Measurements from ENCODE around the gene TFEB.

Gene TFEB

DNA sequence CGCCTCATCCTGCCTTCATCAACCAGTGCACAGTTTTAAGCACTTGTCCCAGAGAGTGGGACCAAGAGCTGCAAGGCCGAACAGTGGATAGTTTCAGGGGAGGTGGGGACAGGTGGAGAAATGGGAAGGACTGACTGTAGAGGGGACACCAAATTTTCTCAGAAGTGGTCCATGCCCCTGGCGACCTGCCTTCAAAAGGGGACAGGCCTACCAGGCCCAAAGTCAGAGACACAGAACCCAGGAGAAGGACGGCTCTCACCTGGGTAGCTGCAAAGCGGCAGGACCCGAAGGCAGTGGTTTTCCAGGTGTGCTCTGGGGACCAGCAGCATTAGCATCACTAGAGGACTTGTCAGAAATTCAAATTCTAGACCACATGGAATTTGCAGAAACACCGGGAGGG lies 5.8 kb downstream of the TFEB start (continued):
- TF ChIP-seq, protein P1, sequence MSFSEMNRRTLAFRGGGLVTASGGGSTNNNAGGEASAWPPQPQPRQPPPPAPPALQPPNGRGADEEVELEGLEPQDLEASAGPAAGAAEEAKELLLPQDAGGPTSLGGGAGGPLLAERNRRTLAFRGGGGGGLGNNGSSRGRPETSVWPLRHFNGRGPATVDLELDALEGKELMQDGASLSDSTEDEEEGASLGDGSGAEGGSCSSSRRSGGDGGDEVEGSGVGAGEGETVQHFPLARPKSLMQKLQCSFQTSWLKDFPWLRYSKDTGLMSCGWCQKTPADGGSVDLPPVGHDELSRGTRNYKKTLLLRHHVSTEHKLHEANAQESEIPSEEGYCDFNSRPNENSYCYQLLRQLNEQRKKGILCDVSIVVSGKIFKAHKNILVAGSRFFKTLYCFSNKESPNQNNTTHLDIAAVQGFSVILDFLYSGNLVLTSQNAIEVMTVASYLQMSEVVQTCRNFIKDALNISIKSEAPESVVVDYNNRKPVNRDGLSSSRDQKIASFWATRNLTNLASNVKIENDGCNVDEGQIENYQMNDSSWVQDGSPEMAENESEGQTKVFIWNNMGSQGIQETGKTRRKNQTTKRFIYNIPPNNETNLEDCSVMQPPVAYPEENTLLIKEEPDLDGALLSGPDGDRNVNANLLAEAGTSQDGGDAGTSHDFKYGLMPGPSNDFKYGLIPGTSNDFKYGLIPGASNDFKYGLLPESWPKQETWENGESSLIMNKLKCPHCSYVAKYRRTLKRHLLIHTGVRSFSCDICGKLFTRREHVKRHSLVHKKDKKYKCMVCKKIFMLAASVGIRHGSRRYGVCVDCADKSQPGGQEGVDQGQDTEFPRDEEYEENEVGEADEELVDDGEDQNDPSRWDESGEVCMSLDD (tag by site-specific recombination; IDR thresholded peaks at IDR 0.05), result no peak
- TF ChIP-seq, protein P2, sequence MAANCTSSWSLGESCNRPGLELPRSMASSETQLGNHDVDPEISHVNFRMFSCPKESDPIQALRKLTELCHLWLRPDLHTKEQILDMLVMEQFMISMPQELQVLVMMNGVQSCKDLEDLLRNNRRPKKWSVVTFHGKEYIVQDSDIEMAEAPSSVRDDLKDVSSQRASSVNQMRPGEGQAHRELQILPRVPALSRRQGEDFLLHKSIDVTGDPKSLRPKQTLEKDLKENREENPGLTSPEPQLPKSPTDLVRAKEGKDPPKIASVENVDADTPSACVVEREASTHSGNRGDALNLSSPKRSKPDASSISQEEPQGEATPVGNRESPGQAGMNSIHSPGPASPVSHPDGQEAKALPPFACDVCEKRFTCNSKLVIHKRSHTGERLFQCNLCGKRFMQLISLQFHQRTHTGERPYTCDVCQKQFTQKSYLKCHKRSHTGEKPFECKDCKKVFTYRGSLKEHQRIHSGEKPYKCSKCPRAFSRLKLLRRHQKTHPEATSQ (tag by site-specific recombination; IDR thresholded peaks at IDR 0.05), result no peak
- TF ChIP-seq HOXA7 (CRISPR knock-in tag; IDR thresholded peaks at IDR 0.05; ENCODE audit: borderline replicate concordance), result no peak

DNA sequence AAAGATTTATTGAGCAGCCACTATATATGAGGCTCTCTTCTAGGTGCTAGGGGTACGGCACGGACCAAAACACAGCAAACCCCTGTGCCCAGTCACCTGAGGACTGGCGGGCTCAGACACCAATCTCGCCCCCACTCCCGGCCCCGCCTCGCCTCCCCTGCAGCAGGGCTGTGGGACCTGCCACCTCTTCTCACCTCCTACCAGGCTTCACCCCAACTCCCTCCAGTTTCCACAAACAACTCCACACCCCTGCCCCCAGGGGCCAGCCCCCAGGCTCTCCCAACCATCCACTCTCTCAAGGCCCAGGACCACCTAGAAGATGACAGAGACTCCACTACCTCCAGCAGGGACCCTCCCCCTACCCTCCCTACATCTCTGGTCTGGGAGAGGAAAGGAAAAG lies 6.5 kb downstream of the TFEB start:
- H3K4me1 ChIP-seq (ENCODE audit: control insufficient read depth, insufficient read depth, low read length), result peaks cover 3% of the 10 kb centered on the region; the same call in 1 of the 2 replicates
- no peak overlapping the region for H3K4me3 ChIP-seq (ENCODE audit: low read depth, low read length)
- POLR2A ChIA-PET, result no interaction called here
- no peak for TF ChIP-seq ZNF514 (tag by site-specific recombination; IDR thresholded peaks at IDR 0.05)
- TF ChIP-seq OSR2 (tag by site-specific recombination; IDR thresholded peaks at IDR 0.05), result no peak
- TF ChIP-seq EGR2 (tag by site-specific recombination; IDR thresholded peaks at IDR 0.05; ENCODE audit: low read depth), result peak; percentile 49; the same call in 1 of the 2 replicates
- TF ChIP-seq, protein P3, sequence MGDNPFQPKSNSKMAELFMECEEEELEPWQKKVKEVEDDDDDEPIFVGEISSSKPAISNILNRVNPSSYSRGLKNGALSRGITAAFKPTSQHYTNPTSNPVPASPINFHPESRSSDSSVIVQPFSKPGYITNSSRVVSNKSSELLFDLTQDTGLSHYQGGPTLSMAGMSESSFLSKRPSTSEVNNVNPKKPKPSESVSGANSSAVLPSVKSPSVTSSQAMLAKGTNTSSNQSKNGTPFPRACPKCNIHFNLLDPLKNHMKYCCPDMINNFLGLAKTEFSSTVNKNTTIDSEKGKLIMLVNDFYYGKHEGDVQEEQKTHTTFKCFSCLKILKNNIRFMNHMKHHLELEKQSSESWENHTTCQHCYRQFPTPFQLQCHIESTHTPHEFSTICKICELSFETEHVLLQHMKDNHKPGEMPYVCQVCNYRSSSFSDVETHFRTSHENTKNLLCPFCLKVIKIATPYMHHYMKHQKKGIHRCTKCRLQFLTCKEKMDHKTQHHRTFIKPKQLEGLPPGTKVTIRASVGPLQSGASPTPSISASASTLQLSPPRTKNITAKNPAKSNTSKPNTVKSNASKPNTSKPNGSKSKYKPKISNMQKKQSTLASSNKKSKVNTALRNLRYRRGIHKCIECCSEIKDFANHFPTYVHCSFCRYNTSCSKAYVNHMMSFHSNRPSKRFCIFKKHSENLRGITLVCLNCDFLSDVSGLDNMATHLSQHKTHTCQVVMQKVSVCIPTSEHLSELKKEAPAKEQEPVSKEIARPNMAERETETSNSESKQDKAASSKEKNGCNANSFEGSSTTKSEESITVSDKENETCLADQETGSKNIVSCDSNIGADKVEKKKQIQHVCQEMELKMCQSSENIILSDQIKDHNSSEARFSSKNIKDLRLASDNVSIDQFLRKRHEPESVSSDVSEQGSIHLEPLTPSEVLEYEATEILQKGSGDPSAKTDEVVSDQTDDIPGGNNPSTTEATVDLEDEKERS (tag by site-specific recombination; IDR thresholded peaks at IDR 0.05), result no peak
- TF ChIP-seq ZNF426 (tag by site-specific recombination; IDR thresholded peaks at IDR 0.05), result no peak
- no peak for TF ChIP-seq ZBTB20 (tag by site-specific recombination; IDR thresholded peaks at IDR 0.05)
- TF ChIP-seq, protein P4, sequence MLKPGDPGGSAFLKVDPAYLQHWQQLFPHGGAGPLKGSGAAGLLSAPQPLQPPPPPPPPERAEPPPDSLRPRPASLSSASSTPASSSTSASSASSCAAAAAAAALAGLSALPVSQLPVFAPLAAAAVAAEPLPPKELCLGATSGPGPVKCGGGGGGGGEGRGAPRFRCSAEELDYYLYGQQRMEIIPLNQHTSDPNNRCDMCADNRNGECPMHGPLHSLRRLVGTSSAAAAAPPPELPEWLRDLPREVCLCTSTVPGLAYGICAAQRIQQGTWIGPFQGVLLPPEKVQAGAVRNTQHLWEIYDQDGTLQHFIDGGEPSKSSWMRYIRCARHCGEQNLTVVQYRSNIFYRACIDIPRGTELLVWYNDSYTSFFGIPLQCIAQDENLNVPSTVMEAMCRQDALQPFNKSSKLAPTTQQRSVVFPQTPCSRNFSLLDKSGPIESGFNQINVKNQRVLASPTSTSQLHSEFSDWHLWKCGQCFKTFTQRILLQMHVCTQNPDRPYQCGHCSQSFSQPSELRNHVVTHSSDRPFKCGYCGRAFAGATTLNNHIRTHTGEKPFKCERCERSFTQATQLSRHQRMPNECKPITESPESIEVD (tag by site-specific recombination; IDR thresholded peaks at IDR 0.05), result no peak
- H3K27ac ChIP-seq (ENCODE audit: extremely low read depth, low read depth, low read length), result no peak overlapping the region
- H3K9me3 ChIP-seq (ENCODE audit: control insufficient read depth, insufficient read depth, low read depth, low read length), result no peaks in the 10 kb centered on the region
- CTCF ChIA-PET, result interaction anchor here (1.1 to 1.4 kb wide), 3 partner anchors 23 to 361 kb away, joined by 3 to 6 read pairs (median 4); no protein-coding TSS in a partner anchor
- no peaks in the 10 kb centered on the region for H3K36me3 ChIP-seq (ENCODE audit: control insufficient read depth in 2 of 2, insufficient read depth in 1 of 2, low read length in 2 of 2)

DNA sequence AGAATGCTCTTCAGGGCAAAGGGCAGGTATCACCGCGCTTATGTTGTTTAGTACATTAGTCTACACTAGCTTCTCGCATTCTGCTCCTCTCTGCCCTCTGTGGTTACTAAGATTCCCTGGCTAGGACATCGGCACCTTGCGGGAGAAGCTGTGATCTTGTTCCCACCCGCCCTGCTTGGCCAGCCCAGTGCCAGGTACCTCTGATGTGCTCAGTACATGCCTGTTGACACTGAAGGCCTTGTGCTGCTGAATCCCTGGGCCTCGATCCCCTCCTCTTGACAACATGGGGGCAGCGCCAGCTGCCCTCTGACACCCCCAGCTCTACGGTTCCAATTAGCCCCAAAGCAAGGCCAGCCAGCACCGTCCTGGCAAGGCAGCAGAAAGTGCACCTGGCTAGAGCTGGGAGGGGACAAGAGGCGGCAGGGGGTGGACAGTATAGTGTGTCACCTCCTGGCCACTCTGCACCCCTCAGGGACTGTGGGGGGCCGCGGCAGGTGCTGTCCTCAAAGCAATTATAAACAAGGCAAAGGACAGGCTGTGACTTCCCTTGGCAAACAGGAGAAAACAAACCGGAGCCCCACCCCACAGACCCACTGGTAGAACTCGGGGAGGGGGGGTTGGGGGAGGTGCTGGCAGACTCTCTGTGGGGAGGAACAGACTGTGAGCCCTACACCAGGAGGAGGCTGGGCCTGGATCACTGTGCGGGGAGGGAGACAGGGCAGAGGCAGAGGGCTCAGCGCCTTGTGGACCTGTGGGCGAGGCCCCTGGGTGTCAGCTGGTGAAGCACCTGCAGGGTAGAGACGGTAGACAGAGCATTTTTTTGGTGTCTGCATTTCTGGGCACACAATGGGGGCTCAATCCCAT lies 7.1 kb downstream of the TFEB start:
- no peaks in the 10 kb centered on the region for H3K9me3 ChIP-seq (ENCODE audit: control insufficient read depth, insufficient read depth, low read depth, low read length)
- H3K4me1 ChIP-seq (ENCODE audit: control insufficient read depth, insufficient read depth, low read length), result peaks cover 3% of the 10 kb centered on the region; the same call in 1 of the 2 replicates
- no peak overlapping the region for H3K4me3 ChIP-seq (ENCODE audit: low read depth, low read length)
- no peaks in the 10 kb centered on the region for H3K36me3 ChIP-seq (ENCODE audit: control insufficient read depth in 2 of 2, insufficient read depth in 1 of 2, low read length in 2 of 2)
- ChIA-PET CTCF (interaction anchor here (0.7 to 1.6 kb wide), 4 partner anchors 23 to 360 kb away, joined by 3 to 7 read pairs (median 4); partner anchors contain the start of gene TOMM6), POLR2A (no interaction called here)
- TF ChIP-seq, protein P5, sequence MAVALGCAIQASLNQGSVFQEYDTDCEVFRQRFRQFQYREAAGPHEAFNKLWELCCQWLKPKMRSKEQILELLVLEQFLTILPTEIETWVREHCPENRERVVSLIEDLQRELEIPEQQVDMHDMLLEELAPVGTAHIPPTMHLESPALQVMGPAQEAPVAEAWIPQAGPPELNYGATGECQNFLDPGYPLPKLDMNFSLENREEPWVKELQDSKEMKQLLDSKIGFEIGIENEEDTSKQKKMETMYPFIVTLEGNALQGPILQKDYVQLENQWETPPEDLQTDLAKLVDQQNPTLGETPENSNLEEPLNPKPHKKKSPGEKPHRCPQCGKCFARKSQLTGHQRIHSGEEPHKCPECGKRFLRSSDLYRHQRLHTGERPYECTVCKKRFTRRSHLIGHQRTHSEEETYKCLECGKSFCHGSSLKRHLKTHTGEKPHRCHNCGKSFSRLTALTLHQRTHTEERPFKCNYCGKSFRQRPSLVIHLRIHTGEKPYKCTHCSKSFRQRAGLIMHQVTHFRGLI (tag by site-specific recombination; IDR thresholded peaks at IDR 0.05), result no peak
- TF ChIP-seq KLF7 (tag by site-specific recombination; IDR thresholded peaks at IDR 0.05; ENCODE audit: borderline replicate concordance), result no peak
- no peak for TF ChIP-seq ZNF510 (tag by site-specific recombination; IDR thresholded peaks at IDR 0.05; ENCODE audit: insufficient replicate concordance)
- 0 out of 2 replicates have a peak, but pooled peaks have one; percentile 11 for TF ChIP-seq ZIC2 (tag by site-specific recombination; IDR thresholded peaks at IDR 0.05)
- no peak for TF ChIP-seq OSR2 (tag by site-specific recombination; IDR thresholded peaks at IDR 0.05)
- peak; percentile 82 for TF ChIP-seq GLIS1 (tag by site-specific recombination; IDR thresholded peaks at IDR 0.05)
- TF ChIP-seq ZNF302 (tag by site-specific recombination; IDR thresholded peaks at IDR 0.05; ENCODE audit: low read depth), result no peak
- H3K27ac ChIP-seq (ENCODE audit: extremely low read depth, low read depth, low read length), result no peak overlapping the region
